ENCODE measurements around the gene WSB2.

WSB2 gene

DNA sequence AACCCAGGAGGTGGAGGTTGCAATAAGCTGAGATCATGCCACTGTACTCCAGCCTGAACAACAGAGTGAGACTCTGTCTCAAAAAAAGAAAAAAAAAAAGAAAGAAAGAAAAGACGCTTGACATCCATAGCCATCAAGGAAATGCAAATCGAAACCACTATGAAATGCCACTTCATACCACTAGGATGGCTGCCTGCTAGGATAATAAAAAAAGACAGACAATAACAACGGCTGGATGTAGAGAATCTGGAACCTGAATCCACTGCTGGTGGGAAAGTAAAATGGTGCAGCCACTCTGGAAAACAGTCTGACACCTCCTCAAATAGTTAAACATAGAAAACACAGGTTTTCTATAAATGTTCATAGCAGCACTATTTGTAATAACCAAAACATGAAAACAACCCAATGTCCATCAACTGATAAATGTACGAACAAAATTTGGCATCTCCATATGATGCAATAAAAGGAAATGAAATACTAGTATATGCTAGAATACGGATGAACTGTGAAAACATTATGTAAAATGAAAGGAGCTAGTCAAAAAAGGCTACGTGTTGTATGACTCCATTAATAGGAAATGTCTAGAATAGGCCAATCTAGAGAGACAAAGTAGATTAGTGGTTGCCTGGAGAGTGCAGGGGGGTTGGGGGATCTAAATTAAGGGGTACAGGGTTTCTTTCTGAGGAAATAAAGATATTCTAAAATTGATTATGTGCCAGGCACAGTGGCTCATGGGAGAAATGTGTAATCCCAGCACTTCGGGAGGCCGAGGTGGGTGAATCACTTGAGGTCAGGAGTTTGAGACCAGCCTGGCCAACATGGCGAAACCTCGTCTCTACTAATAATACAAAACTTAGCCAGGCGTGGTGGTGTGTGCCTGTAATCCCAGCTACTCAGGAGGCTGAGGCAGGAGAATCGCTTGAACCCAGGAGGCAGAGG is 9.7 kb downstream of the WSB2 start:
- no peak overlapping the region for H3K27ac ChIP-seq
- no peaks in the 10 kb centered on the region for H3K9me3 ChIP-seq (ENCODE audit: control insufficient read depth, low read length)
- peaks cover 7% of the 10 kb centered on the region for H3K4me1 ChIP-seq
- H3K4me2 ChIP-seq (ENCODE audit: low read length) = no peak overlapping the region
- peaks cover 14% of the 10 kb centered on the region for H3K79me2 ChIP-seq
- no peaks in the 10 kb centered on the region for H3K27me3 ChIP-seq (ENCODE audit: control insufficient read depth, insufficient read depth, low read length)
- H3K36me3 ChIP-seq (ENCODE audit: control insufficient read depth, insufficient read depth, low read length) = no peaks in the 10 kb centered on the region
- H2AFZ ChIP-seq = no peak overlapping the region
- no peak overlapping the region for H3K9ac ChIP-seq
- TF ChIP-seq, protein P1, sequence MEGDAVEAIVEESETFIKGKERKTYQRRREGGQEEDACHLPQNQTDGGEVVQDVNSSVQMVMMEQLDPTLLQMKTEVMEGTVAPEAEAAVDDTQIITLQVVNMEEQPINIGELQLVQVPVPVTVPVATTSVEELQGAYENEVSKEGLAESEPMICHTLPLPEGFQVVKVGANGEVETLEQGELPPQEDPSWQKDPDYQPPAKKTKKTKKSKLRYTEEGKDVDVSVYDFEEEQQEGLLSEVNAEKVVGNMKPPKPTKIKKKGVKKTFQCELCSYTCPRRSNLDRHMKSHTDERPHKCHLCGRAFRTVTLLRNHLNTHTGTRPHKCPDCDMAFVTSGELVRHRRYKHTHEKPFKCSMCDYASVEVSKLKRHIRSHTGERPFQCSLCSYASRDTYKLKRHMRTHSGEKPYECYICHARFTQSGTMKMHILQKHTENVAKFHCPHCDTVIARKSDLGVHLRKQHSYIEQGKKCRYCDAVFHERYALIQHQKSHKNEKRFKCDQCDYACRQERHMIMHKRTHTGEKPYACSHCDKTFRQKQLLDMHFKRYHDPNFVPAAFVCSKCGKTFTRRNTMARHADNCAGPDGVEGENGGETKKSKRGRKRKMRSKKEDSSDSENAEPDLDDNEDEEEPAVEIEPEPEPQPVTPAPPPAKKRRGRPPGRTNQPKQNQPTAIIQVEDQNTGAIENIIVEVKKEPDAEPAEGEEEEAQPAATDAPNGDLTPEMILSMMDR (IDR thresholded peaks at IDR 0.05) = no peak
- no peak overlapping the region for H3K4me3 ChIP-seq (ENCODE audit: low read depth, low read length)

DNA sequence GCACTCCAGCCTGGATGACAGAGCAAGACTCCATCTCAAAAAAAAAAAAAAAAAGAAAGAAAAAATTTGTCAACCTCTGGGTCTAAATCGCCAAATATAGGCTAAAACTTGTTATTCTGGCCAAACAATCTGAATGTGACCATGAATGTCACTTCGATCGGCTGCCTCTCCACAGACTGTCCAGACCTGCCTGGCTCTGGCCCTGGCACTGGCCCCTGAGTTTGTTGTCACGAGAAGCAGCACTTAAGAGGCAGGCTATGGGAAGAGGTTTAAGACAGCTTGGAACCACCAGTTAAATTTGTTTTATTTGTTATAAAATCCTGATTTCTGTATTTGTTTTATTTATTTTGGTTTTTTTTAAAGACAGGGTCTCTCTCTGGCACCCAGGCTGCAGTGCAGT is 14.5 kb downstream of the WSB2 start:
- Histone ChIP-seq H3K79me2 (peaks cover 9% of the 10 kb centered on the region), H3K4me3 (ENCODE audit: low read depth, low read length) (no peak overlapping the region)
- TF ChIP-seq, protein P1 (IDR thresholded peaks at IDR 0.05) = no peak

DNA sequence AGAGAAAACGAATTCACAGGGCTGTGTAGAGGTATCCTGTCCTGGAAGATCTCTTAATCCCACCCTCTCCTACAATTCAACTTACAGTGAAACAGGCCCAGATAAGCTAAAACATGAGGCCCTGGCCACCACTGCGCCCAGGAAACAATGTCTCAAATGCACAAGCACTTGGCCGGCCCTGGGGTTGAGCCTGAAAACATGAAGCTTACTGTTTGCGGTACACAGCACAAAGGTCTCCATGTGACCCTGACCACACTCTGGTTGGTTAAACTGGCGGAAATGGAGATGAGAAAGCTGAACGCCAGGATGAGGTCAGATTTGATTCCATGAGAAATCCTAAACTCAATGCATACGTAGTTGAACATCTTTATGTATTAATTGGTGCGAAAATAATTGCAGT is 16.4 kb downstream of the WSB2 start:
- no peak overlapping the region for H2AFZ ChIP-seq

More for the DNA sequence above, 14.5 kb downstream of the WSB2 start:
- Histone ChIP-seq H3K9ac (no peak overlapping the region), H3K27me3 (ENCODE audit: control insufficient read depth, insufficient read depth, low read length) (no peaks in the 10 kb centered on the region), H2AFZ (no peak overlapping the region), H3K27ac (no peak overlapping the region), H3K36me3 (ENCODE audit: control insufficient read depth, insufficient read depth, low read length) (no peaks in the 10 kb centered on the region), H3K9me3 (ENCODE audit: control insufficient read depth, low read length) (no peaks in the 10 kb centered on the region), H3K4me1 (no peaks in the 10 kb centered on the region), H3K4me2 (ENCODE audit: low read length) (no peak overlapping the region)

DNA sequence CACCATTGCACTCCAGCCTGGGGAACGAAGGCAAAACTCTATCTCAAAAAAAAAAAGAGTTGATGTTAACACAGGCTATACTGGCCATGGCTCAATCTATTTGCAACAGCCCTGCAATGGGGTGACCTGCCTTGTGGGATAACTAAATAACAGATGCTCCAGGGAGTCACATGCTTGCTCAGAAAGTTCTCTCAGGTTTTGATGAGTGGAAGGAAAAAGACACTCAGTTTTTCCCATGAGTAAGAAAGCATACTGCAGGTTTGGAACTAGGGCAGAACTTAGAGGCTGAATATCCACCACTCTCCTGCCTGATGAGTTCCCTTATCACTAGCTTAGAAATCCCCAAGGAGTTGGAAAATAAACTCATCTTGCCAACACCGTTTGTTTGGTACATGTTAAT is 16.9 kb downstream of the WSB2 start:
- no peaks in the 10 kb centered on the region for H3K9me3 ChIP-seq (ENCODE audit: control insufficient read depth, low read length)
- TF ChIP-seq, protein P1 (IDR thresholded peaks at IDR 0.05) = no peak
- peaks cover 6% of the 10 kb centered on the region for H3K79me2 ChIP-seq
- H3K27me3 ChIP-seq (ENCODE audit: control insufficient read depth, insufficient read depth, low read length) = no peaks in the 10 kb centered on the region
- H3K4me2 ChIP-seq (ENCODE audit: low read length) = no peak overlapping the region
- no peak overlapping the region for H2AFZ ChIP-seq
- no peaks in the 10 kb centered on the region for H3K36me3 ChIP-seq (ENCODE audit: control insufficient read depth, insufficient read depth, low read length)
- H3K4me3 ChIP-seq (ENCODE audit: low read depth, low read length) = no peak overlapping the region
- no peak overlapping the region for H3K27ac ChIP-seq
- no peaks in the 10 kb centered on the region for H3K4me1 ChIP-seq
- no peak overlapping the region for H3K9ac ChIP-seq

More for the DNA sequence above, 16.4 kb downstream of the WSB2 start:
- Histone ChIP-seq H3K27ac (no peak overlapping the region), H3K9me3 (ENCODE audit: control insufficient read depth, low read length) (no peaks in the 10 kb centered on the region), H3K27me3 (ENCODE audit: control insufficient read depth, insufficient read depth, low read length) (no peaks in the 10 kb centered on the region), H3K36me3 (ENCODE audit: control insufficient read depth, insufficient read depth, low read length) (no peaks in the 10 kb centered on the region), H3K4me2 (ENCODE audit: low read length) (no peak overlapping the region), H3K79me2 (peaks cover 6% of the 10 kb centered on the region), H3K4me1 (no peaks in the 10 kb centered on the region), H3K4me3 (ENCODE audit: low read depth, low read length) (no peak overlapping the region), H3K9ac (no peak overlapping the region)
- TF ChIP-seq, protein P1 (IDR thresholded peaks at IDR 0.05) = no peak
